Tibial artery (tissue), 4 donors: ENCODE results near the gene HBEGF.

Source experiments
- DNase-seq, 2 donors: peaks; one replicate each; pipeline ENCODE4 v3.0.0-alpha.2; 2019
- H3K27ac ChIP-seq, 2 donors: fragments of 200-600 bp; sonication (generic) in 1 of 2; 1 replicate in 1 of 2; 2 replicates in 1 of 2; pipeline ENCODE4 v1.5.1; 2018 to 2019; ENCODE audit warnings: mild to moderate bottlenecking in 1 of 2
- H3K27me3 ChIP-seq, 2 donors: fragments of 200-600 bp; sonication (generic) in 1 of 2; one replicate each; pipeline versions ENCODE4 v1.5.1 to v1.6.0; 2016 to 2019
- H3K36me3 ChIP-seq, 3 donors: fragments of 200-600 bp; sonication (generic) in 2 of 3; one replicate each; pipeline ENCODE4 v1.5.1; 2016 to 2019; ENCODE audit warnings: mild to moderate bottlenecking in 2 of 3
- H3K4me1 ChIP-seq, 4 donors: fragments of 200-600 bp; sonication (generic) in 2 of 4; 1 replicate in 3 of 4; 2 replicates in 1 of 4; pipeline ENCODE4 v1.5.1; 2016 to 2019
- H3K4me3 ChIP-seq, 2 donors: fragments of 200-600 bp; sonication (generic) in 1 of 2; 1 replicate in 1 of 2; 2 replicates in 1 of 2; pipeline ENCODE4 v1.5.1; 2018 to 2019; ENCODE audit warnings: mild to moderate bottlenecking in 2 of 2
- H3K9me3 ChIP-seq, 3 donors: fragments of 200-600 bp; sonication (generic) in 1 of 3; one replicate each; pipeline ENCODE4 v1.5.1; 2016 to 2019
- CTCF ChIP-seq, 2 experiments: fragments of 200-600 bp in 1 of 2; fragments of 450-650 bp in 1 of 2; IDR thresholded peaks; one replicate each; pipeline ENCODE4 v1.5.1; 2017 to 2019; ENCODE audit warnings: antibody characterized with exemption in 2 of 2, mild to moderate bottlenecking in 1 of 2, moderate library complexity in 1 of 2
- intact Hi-C: fragments of 100-400 bp; cut with DNase I; formaldehyde crosslinking; loops from one replicate; pipeline ENCODE4 v1.15.0; 2023; ENCODE audit warnings: low total_unique reads

The HBEGF gene

GRCh38 chr5:140311011-140311467 is 35.4 kb downstream of the HBEGF start:
- peaks cover 0 to 16% (median 6%) of the 10 kb centered on the region in 4 donors for H3K4me1 ChIP-seq
- intact Hi-C loops, result no loop called here
- no peak for TF ChIP-seq CTCF (IDR thresholded peaks at IDR 0.05)
- no peak overlapping the region for H3K4me3 ChIP-seq
- no peak overlapping the region for H3K27ac ChIP-seq
- no peak for DNase-seq
- H3K9me3 ChIP-seq, result no peaks in the 10 kb centered on the region
- H3K27me3 ChIP-seq, result no peaks in the 10 kb centered on the region
- H3K36me3 ChIP-seq, result no peaks in the 10 kb centered on the region

GRCh38 chr5:140310434-140310833 is 36.0 kb downstream of the HBEGF start:
- intact Hi-C loops, result no loop called here

GRCh38 chr5:140309706-140310249 is 36.6 kb downstream of the HBEGF start:
- no peak overlapping the region for H3K27ac ChIP-seq
- no peaks in the 10 kb centered on the region for H3K27me3 ChIP-seq
- TF ChIP-seq CTCF (IDR thresholded peaks at IDR 0.05), result no peak
- DNase-seq, result no peak
- peaks cover 0 to 16% (median 6%) of the 10 kb centered on the region in 4 donors for H3K4me1 ChIP-seq
- H3K9me3 ChIP-seq, result no peaks in the 10 kb centered on the region
- no peak overlapping the region for H3K4me3 ChIP-seq
- H3K36me3 ChIP-seq, result no peaks in the 10 kb centered on the region
- intact Hi-C loops, result no loop called here

More at GRCh38 chr5:140310434-140310833, 36.0 kb downstream of the HBEGF start:
- no peak for TF ChIP-seq CTCF (IDR thresholded peaks at IDR 0.05)
- peaks cover 0 to 16% (median 6%) of the 10 kb centered on the region in 4 donors for H3K4me1 ChIP-seq
- H3K36me3 ChIP-seq, result no peaks in the 10 kb centered on the region
- H3K27me3 ChIP-seq, result no peaks in the 10 kb centered on the region
- H3K27ac ChIP-seq, result no peak overlapping the region
- H3K4me3 ChIP-seq, result no peak overlapping the region
- DNase-seq, result no peak
- no peaks in the 10 kb centered on the region for H3K9me3 ChIP-seq

DNA sequence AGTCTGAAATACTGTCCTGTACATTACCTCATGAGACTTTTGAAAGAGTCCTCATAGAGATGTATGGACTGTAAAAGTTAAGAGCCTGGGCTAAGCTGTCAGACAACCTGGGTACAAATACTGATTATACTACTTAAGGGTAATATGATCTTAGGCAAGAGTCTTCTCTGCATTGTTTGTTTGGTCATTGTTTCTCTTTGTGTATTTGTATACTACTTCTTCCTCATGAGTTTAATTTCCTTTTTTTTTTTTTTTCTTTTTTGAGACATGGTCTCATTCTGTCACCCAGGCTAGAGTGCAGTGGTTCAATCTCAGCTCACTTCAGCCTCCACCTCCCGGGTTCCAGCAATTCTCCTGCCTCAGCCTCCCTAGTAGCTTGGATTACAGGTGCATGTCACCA is 40.9 kb downstream of the HBEGF start:
- H3K36me3 ChIP-seq, result no peaks in the 10 kb centered on the region
- no peaks in the 10 kb centered on the region for H3K9me3 ChIP-seq
- peaks cover 0 to 16% (median 10%) of the 10 kb centered on the region in 4 donors for H3K4me1 ChIP-seq
- no peak overlapping the region for H3K4me3 ChIP-seq
- H3K27me3 ChIP-seq, result no peaks in the 10 kb centered on the region
- no peak for DNase-seq
- no peak for TF ChIP-seq CTCF (IDR thresholded peaks at IDR 0.05)
- intact Hi-C loops, result no loop called here
- no peak overlapping the region for H3K27ac ChIP-seq

DNA sequence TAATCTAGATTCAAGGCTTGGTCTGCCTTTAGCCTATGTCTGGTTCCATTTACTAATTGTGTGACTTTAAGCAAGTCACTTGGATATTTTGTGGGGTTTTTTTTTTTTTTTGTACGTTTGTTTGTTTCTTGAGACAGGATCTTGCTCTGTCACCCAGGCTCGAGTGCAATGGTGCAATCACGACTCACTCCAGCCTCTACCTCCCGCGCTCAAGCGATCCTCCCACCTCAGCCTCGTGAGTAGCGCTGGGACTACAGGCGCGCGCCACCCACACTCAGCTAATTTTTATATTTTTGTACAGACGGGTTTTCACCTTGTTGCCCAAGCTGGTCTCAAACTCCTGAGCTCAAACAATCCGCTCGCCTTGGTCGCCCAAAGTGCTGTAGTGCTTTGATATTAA is 42.4 kb downstream of the HBEGF start:
- TF ChIP-seq CTCF (IDR thresholded peaks at IDR 0.05), result no peak
- DNase-seq, result no peak
- Histone ChIP-seq H3K27ac (peak overlapping the region in 1 of 2 donors; percentile 84), H3K4me3 (no peak overlapping the region), H3K4me1 (peaks cover 0 to 20% (median 12%) of the 10 kb centered on the region in 4 donors), H3K27me3 (no peaks in the 10 kb centered on the region), H3K36me3 (peaks cover 0 to 9% (median 0%) of the 10 kb centered on the region in 3 donors), H3K9me3 (no peaks in the 10 kb centered on the region)
- intact Hi-C loops, result loop anchor here (5.0 kb wide), 1 partner anchor 43 kb away; the partner anchor contains the start of gene HBEGF
